MM.1S (cell line): ENCODE data around the gene TBL1X.

Experiments
- CTCF ChIP-seq: fragments of 300-600 bp; sonication (generic); IDR thresholded peaks from 2 replicates; pipeline ENCODE4 v1.5.1; 2016; ENCODE audit warnings: antibody characterized with exemption, low read length, mixed read lengths
- EZH2phosphoT487 ChIP-seq: fragments of 300-600 bp; sonication (generic); IDR thresholded peaks from 2 replicates; pipeline ENCODE4 v1.6.1; 2018; ENCODE audit warnings: antibody characterized with exemption, low read length

GRCh38 chrX:9644335-9644734 lies 179.5 kb downstream of the TBL1X start:
- TF ChIP-seq CTCF (no peak), EZH2phosphoT487 (no peak)
